ENCODE results near the gene TCERG1L.

GRCh38 chr10:131261890-131262475 lies 49.5 kb downstream of the TCERG1L start:
- TF ChIP-seq EZH2 (IDR thresholded peaks at IDR 0.05; ENCODE audit: insufficient read depth, poor library complexity, severe bottlenecking) (no peak), EZH2phosphoT487 (IDR thresholded peaks at IDR 0.05; ENCODE audit: insufficient read depth, low read depth) (no peak)
